ENCODE measurements around the gene UBE3B.
A peak's percentile ranks its signal among the peaks of the same experiment; 100 is the strongest.

The UBE3B gene

GRCh38 chr12:109531411-109531810 lies 54.0 kb downstream of the UBE3B start:
- DNase-seq (ENCODE audit: low spot score): no peak

- no peak for DNase-seq (ENCODE audit: low spot score)
Measured at GRCh38 chr12:109532721-109533486, 55.5 kb downstream of the UBE3B start.

- DNase-seq (ENCODE audit: low spot score): no peak
Measured at GRCh38 chr12:109533487-109533740, 56.0 kb downstream of the UBE3B start.

- DNase-seq (ENCODE audit: low spot score): no peak
Measured at GRCh38 chr12:109534456-109534855, 57.0 kb downstream of the UBE3B start.

- no peak for DNase-seq (ENCODE audit: low spot score)
Measured at GRCh38 chr12:109535231-109535862, 57.9 kb downstream of the UBE3B start.

- DNase-seq (ENCODE audit: low spot score): no peak
Measured at GRCh38 chr12:109535863-109536250, 58.4 kb downstream of the UBE3B start.

GRCh38 chr12:109537136-109537535 lies 59.7 kb downstream of the UBE3B start:
- no peak for DNase-seq (ENCODE audit: low spot score)

GRCh38 chr12:109538191-109538863 lies 60.9 kb downstream of the UBE3B start:
- no peak for DNase-seq (ENCODE audit: low spot score)

- DNase-seq (ENCODE audit: low spot score): no peak
Measured at GRCh38 chr12:109539508-109539907, 62.1 kb downstream of the UBE3B start.

- DNase-seq (ENCODE audit: low spot score): no peak
Measured at GRCh38 chr12:109540526-109541412, 63.3 kb downstream of the UBE3B start.

GRCh38 chr12:109541413-109541726 lies 63.9 kb downstream of the UBE3B start:
- DNase-seq (ENCODE audit: low spot score): no peak

GRCh38 chr12:109542014-109542413 lies 64.6 kb downstream of the UBE3B start:
- no peak for DNase-seq (ENCODE audit: low spot score)

GRCh38 chr12:109542876-109543275 lies 65.4 kb downstream of the UBE3B start:
- DNase-seq (ENCODE audit: low spot score): no peak

GRCh38 chr12:109544955-109545531 lies 67.6 kb downstream of the UBE3B start:
- DNase-seq (ENCODE audit: low spot score): peak; percentile 21

- DNase-seq (ENCODE audit: low spot score): no peak
Measured at GRCh38 chr12:109545826-109546225, 68.4 kb downstream of the UBE3B start.

GRCh38 chr12:109547286-109547685 lies 69.9 kb downstream of the UBE3B start:
- DNase-seq (ENCODE audit: low spot score): no peak

- no peak for DNase-seq (ENCODE audit: low spot score)
Measured at GRCh38 chr12:109548258-109548657, 70.8 kb downstream of the UBE3B start.

GRCh38 chr12:109549613-109550270 lies 72.3 kb downstream of the UBE3B start:
- no peak for DNase-seq (ENCODE audit: low spot score)

- DNase-seq (ENCODE audit: low spot score): no peak
Measured at GRCh38 chr12:109550281-109550680, 72.8 kb downstream of the UBE3B start.

GRCh38 chr12:109551108-109551507 lies 73.7 kb downstream of the UBE3B start:
- no peak for DNase-seq (ENCODE audit: low spot score)

GRCh38 chr12:109552971-109553370 lies 75.5 kb downstream of the UBE3B start:
- DNase-seq (ENCODE audit: low spot score): no peak

- DNase-seq (ENCODE audit: low spot score): no peak
Measured at GRCh38 chr12:109553483-109553882, 76.0 kb downstream of the UBE3B start.
